Pancreas (tissue), 10 donors: ENCODE data around the gene RDH14. TPM values are rescaled to one million over a fixed set of nuclear protein-coding genes. Genes with fewer than 3 reads are reported as not detected.

ENCODE experiments used
- ATAC-seq, 4 donors: fragments of 200-7000 bp; cut with Tn5 transposase; one replicate each; pipeline versions ENCODE4 v1.8.0 to v1.9.1; 2020; ENCODE audit warnings: mild to moderate bottlenecking in 4 of 4, moderate library complexity in 4 of 4
- DNase-seq, 6 donors: peaks; one replicate each; pipeline ENCODE4 v3.0.0-alpha.2; 2020
- FAIRE-seq: peaks from 2 replicates; lab custom pipeline; 2012; peaks lifted over from hg19 to GRCh38; lab: Jason Lieb, UNC
- H3K27ac ChIP-seq, 4 donors: fragments of 200-600 bp; sonication (generic); 1 replicate in 3 of 4; 2 replicates in 1 of 4; pipeline versions ENCODE4 v1.5.0 to v1.8.0; 2020
- H3K27me3 ChIP-seq, 4 donors: fragments of 200-600 bp; one replicate each; pipeline ENCODE4 v1.8.0; 2021
- H3K36me3 ChIP-seq, 3 donors: fragments of 200-600 bp; sonication (generic) in 1 of 3; one replicate each; pipeline versions ENCODE4 v1.5.0 to v1.8.0; 2020 to 2021
- H3K4me1 ChIP-seq, 3 donors: fragments of 200-600 bp; one replicate each; pipeline ENCODE4 v1.8.0; 2021
- H3K4me3 ChIP-seq, 4 donors: fragments of 200-600 bp; sonication (generic) in 2 of 4; one replicate each; pipeline versions ENCODE4 v1.5.0 to v1.8.0; 2020 to 2021
- H3K9me3 ChIP-seq, 4 donors: fragments of 200-600 bp; one replicate each; pipeline ENCODE4 v1.8.0; 2021
- CTCF ChIP-seq, 4 donors: fragments of 200-600 bp; sonication (generic) in 3 of 4; IDR thresholded peaks; one replicate each; pipeline versions ENCODE4 v1.5.0 to v1.8.0; 2021; ENCODE audit warnings: antibody characterized with exemption in 4 of 4
- WGBS, 2 donors: extraction: QIAGEN DNeasy Blood & Tissue Kit; methylation state at CpG; one replicate each; pipeline ENCODE4 v1.1.7; 2013; 5-methylcytosine and 5-hydroxymethylcytosine counted together
- intact Hi-C, 3 donors: fragments of 100-400 bp; cut with DNase I; formaldehyde crosslinking; loops; one replicate each; pipeline versions ENCODE4 v1.11.1 to v1.14.2; 2022
- polyA plus RNA-seq, 2 donors: library from polyadenylated mRNA; stranded (reverse); fragments of 200-250 nt; gene quantifications; one replicate each; pipeline ENCODE4 v1.2.3, GENCODE V29; 2013
- total RNA-seq, 6 donors: library from RNA; stranded (reverse); fragmentation: NEBNext Ultra II Directional in 4 of 6; extraction: Animal tissue kit (Norgen Biotek cat#: 25700) in 4 of 6; gene quantifications; one replicate each; pipeline versions ENCODE4 v1.2.1 to v1.2.4, GENCODE V29; 2021 to 2023
- donor health status: healthy with polysubstance abuse.
- donor health status: DM: no; HTN: no; CAD: no; lungs with moderate emphysema.
- donor health status: DM: no; HTN: no; CAD: no.
- donor health status: control.
- donor health status: control.
- donor health status: Bipolar disorder and iron deficiency.
- donor health status: DM: yes; HTN: yes; CAD: no.
- donor health status: DM: no; HTN: no; CAD: no.
- donor health status: DM: no; HTN: no; CAD: no.
- donor health status: DM: yes; HTN: yes; CAD: no.

The RDH14 gene
- total and polyA plus RNA-seq, 8 donors = 8.0 to 13.6 (median 8.9) TPM

- no peak for FAIRE-seq
- no peak for TF ChIP-seq CTCF (IDR thresholded peaks at IDR 0.05)
- H3K4me1 ChIP-seq = peaks cover 0 to 1% (median under 1%) of the 10 kb centered on the region in 3 donors
- ATAC-seq = no peak
- 71 to 84% methylated on average over 4 of the region's 4 CpGs for WGBS, 2 donors
- intact Hi-C loops = no loop called here
- H3K4me3 ChIP-seq = no peak overlapping the region
- no peaks in the 10 kb centered on the region for H3K27me3 ChIP-seq
- no peak overlapping the region for H3K27ac ChIP-seq
- no peak for DNase-seq
- H3K36me3 ChIP-seq = no peaks in the 10 kb centered on the region
- no peaks in the 10 kb centered on the region for H3K9me3 ChIP-seq
Measured at GRCh38 chr2:18545384-18545783, 15.1 kb downstream of the RDH14 start.

DNA sequence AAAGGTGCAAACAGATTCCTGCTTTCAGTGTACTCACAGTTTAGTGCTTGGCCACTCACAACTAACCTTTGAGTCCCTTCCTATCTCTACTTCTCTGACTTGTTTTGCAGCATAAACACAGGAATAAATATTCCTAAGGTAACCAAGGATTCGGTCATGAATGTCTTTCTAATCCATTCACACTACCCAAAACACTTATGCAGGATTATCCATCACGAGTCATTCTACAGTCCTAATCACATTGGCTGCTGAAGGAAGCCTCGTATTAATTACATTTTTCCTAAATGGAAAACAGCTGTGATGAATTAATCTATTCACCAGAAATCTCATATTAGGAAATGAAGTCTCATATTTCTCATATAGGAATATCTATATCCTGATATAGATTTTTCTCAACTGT, 16.3 kb downstream of the RDH14 start:
- no peaks in the 10 kb centered on the region for H3K27me3 ChIP-seq
- DNase-seq (no peak), ATAC-seq (no peak), FAIRE-seq (no peak)
- no peak overlapping the region for H3K4me3 ChIP-seq
- H3K9me3 ChIP-seq = no peaks in the 10 kb centered on the region
- H3K36me3 ChIP-seq = no peaks in the 10 kb centered on the region
- WGBS, 2 donors = 78 to 86% methylated on average over 3 of the region's 3 CpGs
- no peak for TF ChIP-seq CTCF (IDR thresholded peaks at IDR 0.05)
- H3K27ac ChIP-seq = no peak overlapping the region
- no peaks in the 10 kb centered on the region for H3K4me1 ChIP-seq
- intact Hi-C loops = no loop called here

- Histone ChIP-seq H3K36me3 (no peaks in the 10 kb centered on the region), H3K27me3 (no peaks in the 10 kb centered on the region), H3K4me1 (no peaks in the 10 kb centered on the region), H3K9me3 (no peaks in the 10 kb centered on the region), H3K27ac (no peak overlapping the region), H3K4me3 (no peak overlapping the region)
- ATAC-seq (no peak), FAIRE-seq (no peak), DNase-seq (no peak)
- TF ChIP-seq CTCF (IDR thresholded peaks at IDR 0.05) = no peak
- intact Hi-C loops = no loop called here
- WGBS, 2 donors = 81 to 83% methylated on average over 2 of the region's 2 CpGs
Measured at GRCh38 chr2:18540872-18541271, 19.6 kb downstream of the RDH14 start.

GRCh38 chr2:18536697-18537096, 23.8 kb downstream of the RDH14 start:
- intact Hi-C loops = no loop called here
- TF ChIP-seq CTCF (IDR thresholded peaks at IDR 0.05) = no peak
- 62 to 78% methylated on average over 1 of the region's 1 CpG for WGBS, 2 donors
- Histone ChIP-seq H3K4me3 (no peak overlapping the region), H3K4me1 (no peaks in the 10 kb centered on the region), H3K27ac (no peak overlapping the region), H3K27me3 (no peaks in the 10 kb centered on the region), H3K9me3 (no peaks in the 10 kb centered on the region), H3K36me3 (no peaks in the 10 kb centered on the region)
- FAIRE-seq (peak; percentile 13), ATAC-seq (no peak), DNase-seq (no peak)

GRCh38 chr2:18536100-18536499, 24.4 kb downstream of the RDH14 start:
- no peaks in the 10 kb centered on the region for H3K27me3 ChIP-seq
- no peak overlapping the region for H3K27ac ChIP-seq
- intact Hi-C loops = no loop called here
- no peak for TF ChIP-seq CTCF (IDR thresholded peaks at IDR 0.05)
- no peaks in the 10 kb centered on the region for H3K36me3 ChIP-seq
- no peaks in the 10 kb centered on the region for H3K4me1 ChIP-seq
- no peaks in the 10 kb centered on the region for H3K9me3 ChIP-seq
- no peak overlapping the region for H3K4me3 ChIP-seq
- FAIRE-seq = no peak
- no peak for ATAC-seq
- WGBS, 2 donors = 53 to 59% methylated on average over 7 of the region's 7 CpGs
- DNase-seq = no peak
